AML-193 (cell line): ENCODE results near the gene GATAD2B.

ENCODE experiments used
- DNase-seq, 2 experiments: peaks; one replicate each; lab custom pipeline; 2025; lab: John Stamatoyannopoulos, UW

Gene GATAD2B

DNA sequence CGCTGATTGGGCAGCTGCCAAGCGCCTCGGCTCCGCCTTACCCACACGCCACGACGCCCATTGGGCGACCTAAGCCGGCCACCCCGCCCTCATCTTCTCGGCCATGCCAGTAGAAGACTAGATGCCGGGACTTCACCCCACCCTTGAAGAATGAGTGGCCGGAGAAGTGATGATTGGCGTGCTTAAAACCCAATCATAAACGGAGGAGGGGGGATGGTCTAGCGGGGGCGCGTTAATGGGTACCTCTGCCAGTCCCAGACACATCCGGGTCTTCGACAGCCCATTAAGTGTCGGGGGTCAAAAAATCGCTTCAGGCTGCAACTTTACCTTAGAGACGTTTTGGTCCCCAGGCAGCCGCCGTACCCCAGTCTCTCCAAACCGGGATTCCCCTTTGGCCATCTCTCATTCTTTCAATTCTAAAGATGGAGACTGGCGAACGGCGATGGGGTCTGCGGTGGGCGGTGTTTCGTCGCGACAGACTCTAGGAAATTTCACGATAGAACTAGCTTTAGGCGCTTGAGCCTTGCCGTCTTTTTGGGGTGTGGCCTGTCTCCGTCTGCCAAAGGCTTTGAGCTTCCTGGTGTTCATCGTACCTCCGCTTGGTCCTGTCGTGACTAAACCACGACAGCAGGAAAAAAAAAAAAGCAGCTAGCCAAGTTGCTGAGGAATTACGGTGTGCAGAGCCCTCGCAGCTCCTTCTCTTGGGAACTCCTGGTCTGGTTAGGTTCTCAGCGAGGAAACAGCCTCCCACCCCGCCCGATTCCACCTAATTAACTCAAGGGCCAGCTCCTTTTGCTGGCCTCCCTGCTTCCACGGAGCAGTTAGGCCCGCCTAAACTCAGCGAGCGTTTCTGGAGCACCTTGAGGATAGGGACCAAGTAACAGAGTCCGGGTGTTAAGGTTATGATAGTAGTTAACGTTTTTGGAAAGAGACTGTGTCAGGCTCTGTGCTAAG lies at the start of gene GATAD2B:
Gene GATAD2B (minus strand): TSS at position 1 of the 954 bp plus-strand sequence. CDS start 94,625 bp downstream, outside the sequence.
- DNase-seq: peak; percentile 99

DNA sequence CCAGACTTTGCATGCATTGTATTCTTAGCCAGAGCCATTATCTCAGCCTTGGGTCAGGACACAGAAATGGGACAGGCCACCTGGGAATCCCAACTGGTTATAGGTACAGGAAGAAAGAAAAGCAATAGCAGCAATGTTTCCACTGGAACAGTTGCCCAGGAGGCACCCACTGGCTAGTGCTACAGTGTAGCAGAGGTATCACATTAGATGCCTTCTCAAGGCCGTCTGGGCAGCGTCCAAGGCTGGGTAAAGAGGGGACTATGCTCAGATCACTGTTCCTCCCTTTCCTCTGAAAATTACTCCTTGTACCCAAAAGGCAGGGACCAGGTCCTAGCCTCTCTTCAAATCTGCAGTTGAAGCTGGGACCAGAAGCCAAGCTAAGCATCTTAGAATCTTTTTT lies 47.6 kb upstream of the GATAD2B start:
- DNase-seq: no peak

DNA sequence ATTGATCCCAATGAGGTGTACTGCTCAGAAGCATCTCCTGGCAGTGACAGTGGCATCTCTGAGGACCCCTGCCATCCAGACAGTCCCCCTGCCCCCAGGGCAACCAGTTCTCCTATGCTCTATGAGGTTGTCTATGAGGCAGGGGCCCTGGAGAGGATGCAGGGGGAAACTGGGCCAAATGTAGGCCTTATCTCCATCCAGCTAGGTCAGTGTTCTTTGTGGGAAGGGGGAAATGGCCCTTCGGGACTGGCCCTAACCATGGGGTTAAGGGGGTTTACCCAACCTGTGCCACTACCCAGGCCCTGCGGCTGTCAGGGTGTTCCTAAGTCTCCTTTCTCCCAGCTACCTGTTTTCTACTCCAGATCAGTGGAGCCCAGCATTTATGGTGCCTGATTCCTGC lies 46.2 kb upstream of the GATAD2B start:
- no peak for DNase-seq

DNA sequence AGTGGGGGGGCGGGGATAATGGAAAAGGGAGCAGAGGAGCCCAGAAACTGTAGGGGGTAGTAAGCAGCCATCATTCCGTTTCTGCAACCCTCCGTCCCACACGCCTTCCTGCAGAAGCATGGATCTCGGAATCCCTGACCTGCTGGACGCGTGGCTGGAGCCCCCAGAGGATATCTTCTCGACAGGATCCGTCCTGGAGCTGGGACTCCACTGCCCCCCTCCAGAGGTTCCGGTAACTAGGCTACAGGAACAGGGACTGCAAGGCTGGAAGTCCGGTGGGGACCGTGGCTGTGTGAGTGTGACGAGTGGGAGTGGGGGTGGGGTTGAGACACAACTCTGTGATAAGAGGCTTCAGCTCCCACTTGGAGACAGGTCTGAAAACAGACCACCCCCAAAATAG lies 45.6 kb upstream of the GATAD2B start:
- DNase-seq: no peak

DNA sequence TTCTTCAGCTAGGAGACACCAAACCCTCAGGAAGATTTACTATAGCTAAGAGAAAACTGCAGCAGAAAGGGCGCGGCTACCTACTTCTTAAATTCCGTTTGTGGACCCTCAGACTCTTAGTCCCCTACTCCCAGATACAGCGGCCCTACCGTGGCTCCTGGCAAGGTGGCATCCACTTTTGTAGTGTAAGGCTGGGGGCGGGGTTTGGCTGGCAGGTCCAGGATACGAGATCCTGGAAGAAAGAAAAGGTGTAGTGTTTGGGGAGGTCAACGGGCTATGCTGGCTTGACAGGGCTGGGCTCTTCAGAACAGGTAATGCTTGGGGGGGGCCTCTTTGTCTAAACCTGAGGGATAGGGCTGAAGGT lies 45.2 kb upstream of the GATAD2B start:
- no peak for DNase-seq

DNA sequence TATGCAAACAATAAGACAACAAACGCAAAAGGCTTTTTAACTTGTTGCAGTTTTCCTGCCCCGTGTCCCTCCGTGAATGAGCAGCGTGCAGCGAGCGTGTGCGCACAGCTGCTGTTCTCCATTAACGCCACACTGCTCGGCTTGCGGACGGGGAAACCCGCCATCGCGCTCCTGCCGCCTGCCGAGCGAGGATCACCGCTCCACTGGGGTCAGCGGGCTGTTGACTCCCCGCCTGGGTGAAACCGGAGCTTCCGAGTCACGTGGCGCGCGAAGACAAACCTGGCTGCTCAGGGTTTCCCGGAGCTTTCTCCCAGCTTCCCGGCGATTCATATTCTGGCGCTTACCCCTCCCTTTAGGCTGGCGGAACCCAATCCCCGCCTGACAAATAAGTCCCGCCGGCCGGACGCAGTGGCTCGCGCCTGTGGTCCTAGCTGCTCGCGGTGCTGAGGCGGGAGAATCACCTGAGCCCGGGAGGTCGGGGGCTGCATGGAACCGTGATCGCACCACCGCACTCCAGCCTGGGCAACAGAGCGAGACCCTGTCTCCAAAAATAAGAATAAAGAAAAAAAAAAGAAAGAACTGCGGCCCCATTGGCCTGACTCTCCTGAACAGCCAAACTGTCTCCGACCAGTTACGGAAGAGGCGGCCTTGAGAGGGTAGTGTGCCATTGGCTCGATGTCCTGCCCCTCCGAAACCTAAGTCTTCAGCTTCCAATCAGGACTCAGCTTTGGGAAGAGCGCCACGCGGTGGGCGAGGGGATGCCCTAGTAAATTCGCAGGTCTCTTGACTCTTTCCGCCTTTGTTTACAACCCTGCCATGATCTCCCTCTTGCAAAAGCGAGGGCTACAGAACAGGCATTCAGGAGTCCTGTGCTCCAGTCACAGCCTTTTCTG lies 44.6 kb upstream of the GATAD2B start, which contains the start of gene CREB3L4:
Gene CREB3L4 (plus strand): TSS at position 796 of the 893 bp plus-strand sequence. CDS start 624 bp downstream, outside the sequence.
- peak; percentile 95 to 97 for DNase-seq

DNA sequence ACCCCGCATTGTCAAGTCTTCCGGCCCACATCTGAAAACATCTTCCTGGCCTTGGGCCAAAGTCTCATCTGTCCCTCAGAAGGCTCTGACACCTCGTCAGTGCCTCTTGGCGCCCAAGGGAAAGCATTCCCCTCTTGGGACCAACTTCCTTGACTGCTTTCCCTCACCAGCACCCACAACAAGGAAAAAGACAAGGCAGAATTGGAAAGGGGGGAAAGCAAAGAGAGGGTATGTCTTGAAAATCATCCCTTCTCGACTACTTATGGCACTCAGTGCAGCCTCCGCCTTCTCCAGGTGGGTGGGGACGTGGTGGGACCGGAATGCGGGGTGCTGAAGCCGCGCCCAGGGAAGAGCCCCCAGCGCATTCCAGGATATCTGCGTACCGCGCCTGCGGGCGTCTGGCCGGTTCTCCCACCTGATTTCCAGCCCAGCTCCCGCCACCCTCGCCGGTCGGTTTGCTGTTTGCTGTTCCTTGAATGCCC lies 41.1 kb upstream of the GATAD2B start:
- no peak for DNase-seq

DNA sequence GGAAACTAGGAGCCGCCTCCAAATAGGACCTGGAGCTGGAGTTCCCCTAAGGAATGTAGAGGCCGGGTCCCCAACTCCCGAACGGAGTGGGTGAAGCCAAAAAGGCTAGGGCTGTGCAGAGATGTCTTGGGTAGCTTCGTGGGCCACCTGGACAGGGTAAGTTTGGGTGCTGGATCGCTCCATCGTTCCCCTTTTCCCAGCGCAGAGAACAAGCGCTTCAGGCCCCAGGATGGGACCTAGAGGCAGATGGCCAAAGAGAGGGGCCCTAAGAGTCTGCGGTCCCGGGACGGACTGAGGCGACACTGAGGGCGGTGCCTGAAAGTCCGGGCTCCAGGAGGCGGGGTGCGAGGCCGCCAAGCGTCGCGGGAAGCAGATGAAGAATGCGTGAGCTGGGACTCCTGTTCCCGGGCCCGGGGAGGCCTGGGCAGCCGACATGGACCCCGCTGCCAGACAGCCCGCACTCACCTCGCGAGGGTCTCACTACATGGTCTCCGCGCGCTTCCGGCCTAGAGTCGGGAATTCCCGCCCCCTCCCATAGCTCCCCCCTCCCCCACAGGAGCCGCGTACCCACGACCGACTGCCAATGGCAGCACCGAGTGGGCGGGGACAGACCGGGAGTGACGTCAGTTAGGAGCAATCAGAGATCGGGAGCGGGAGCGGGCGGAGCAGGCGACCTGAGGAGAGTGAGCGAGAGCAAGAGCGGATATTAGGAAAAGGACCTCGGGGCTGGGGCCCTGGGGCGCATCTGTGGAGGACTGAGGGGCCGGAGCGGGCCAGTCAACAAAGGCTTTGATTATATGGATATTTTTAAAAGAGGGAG lies 40.5 kb upstream of the GATAD2B start, which contains the start of gene SLC39A1:
Gene SLC39A1 (minus strand): TSS at position 508 of the 820 bp plus-strand sequence. CDS start 822 bp downstream, outside the sequence.
- peak; percentile 85 to 88 for DNase-seq

DNA sequence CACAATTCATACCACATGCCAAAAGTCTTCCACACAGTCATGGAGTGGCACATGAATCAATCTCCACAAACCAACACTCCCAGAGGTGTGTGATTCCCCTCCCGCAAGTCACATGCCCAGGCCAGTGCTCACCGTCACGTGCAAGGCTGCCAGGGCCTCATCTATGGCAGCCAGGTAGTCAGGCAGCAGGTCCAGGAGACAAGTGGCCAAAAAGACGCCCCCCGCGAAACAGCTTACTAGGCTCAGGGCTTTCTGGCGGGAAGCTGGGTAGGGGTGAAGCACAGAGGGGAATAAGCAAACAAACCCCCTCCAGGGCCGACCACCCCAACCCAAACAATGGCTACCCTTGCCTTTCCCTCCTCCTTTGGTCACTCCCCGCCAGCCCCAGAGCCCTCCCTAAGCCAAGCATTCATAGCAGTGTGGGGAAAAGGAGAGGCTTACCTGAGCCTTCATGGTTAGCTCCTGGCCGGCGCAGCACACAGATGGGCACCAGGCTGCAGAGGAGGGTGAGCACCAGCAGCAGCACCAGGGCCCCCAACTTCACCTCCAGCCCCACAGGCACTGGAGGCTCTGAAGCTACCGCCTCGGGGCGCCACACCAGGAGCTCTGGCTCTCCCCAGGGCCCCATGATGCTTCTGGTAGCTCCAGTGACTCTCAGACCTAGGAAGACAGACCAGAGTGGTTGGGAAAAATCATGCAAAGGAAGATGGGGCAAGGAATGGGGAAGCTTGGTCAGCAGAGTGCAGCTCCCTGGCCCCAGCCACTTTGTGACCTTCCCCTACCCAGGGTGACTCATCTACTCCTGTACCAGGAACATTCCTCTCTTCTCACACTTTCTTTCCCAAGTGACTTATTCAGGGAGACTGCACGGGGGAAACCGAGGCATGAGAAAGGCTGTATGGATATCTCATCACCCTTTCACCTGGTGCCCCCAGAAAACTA lies 39.6 kb upstream of the GATAD2B start:
- peak in 1 of 2 experiments; percentile 14 for DNase-seq

DNA sequence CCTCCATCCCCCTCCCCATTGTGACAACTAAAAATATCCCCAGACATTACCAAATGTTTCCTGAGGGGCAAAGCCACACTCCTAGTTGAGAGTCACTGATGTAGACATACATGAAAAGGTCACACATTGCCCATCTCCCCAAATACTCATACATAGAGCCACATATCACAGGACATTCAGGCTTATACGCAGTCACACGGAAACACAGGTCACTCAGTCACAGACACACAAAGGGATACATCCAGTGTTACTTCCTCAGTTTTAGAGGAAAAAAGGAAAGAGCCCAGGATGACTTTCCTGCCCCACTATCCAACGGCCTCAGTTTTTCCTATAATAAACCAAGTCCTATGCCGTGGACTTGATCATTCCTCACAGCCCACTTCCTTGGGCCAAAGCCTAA lies 38.6 kb upstream of the GATAD2B start:
- no peak for DNase-seq

DNA sequence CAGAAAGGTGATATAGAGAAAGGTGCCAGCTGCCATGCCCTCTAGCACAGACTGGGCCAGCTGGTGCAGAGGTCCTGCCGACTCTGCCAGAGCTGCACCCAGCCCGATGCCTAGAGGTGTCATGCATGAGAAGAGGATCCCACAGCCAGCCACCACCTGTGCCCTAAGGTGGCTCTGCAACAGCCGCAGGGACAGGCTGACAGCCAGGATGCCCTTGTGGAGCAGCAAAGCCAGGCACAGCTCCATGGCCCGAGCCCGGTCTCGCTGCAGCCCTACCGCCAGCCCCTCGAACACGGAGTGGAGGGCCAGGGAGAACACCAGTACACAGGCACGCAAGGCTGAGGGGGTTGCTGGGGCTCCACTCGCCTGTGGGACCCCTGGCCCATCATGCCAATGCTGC lies 37.4 kb upstream of the GATAD2B start:
- DNase-seq: no peak

DNA sequence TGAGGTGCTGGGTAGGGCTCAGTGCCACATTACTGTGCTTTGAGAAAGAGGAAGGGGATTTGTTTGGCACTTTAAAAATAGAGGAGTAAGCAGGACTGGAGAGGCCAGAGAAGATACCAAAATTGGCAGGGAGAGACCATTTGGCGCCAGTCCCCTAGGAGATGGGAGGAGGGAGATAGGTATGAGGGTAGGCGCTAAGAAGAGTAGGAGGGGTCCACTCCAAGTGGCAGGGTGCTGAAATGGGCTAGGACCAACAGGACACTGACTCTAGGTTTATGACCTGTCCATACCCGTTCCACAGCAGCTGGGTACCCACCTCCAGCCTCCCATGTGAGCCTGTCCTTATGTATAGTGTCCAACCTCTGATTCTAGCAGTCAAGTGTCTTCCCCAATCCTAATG lies 36.7 kb upstream of the GATAD2B start:
- DNase-seq: no peak

DNA sequence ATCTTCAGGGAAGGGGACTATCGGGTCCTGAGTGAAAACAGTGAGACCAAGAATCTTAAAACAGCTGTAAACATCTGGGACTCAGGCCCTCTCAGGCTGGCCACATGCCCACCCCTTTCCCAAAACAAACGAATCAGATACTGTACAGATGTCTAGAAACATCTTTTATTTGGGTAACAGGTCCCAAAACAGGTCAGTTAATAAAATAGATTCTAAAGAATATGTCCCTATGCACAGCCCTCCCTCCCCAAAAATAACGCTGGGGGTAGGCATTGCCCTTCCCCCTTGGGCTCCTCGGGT lies 36.1 kb upstream of the GATAD2B start:
- no peak for DNase-seq

DNA sequence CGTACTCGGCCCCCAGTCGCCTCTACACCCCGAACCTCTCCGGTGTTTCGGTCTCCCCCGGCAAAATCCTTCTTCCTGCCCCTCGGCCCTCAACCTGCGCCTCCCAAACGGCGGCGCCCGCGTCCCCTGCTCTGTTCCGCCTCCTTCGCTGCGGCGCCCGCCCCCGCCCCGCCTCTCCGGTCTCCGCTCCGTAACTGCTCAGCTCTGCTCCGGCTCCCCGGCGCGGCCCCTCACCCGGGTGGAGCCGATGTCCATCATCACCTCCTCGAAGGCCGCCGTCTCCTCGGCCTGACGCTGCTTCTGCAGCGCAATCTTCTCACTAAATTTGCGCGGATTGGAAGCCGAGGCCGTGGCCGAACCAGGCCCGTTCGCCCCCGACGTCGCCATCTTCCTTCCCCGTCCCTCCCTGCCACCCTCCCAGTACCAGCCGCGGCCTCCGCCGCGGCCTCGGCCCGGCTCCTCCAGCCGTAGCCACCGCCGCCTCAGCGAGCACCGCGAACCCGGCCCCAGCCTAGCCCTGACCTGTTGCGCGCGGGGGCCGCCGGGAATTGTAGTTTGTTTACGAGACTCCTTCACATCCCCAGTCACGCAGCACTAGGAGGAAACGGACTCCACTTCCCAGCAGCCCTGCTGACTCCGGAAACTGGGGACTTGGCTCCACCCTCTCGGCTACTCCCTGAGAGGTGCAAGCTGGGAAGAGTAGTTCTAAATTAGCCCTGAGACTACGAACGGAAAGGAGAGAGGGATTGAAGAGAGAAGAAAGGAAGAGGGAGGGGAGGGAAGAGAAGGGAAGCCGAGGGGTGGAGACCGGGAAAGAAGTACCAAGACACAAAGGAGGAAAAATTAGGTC lies 35.6 kb upstream of the GATAD2B start, which contains the start of gene CRTC2:
Gene CRTC2 (minus strand): TSS at position 502 of the 850 bp plus-strand sequence. CDS start 115 bp downstream, at position 387.
- peak; percentile 96 to 98 for DNase-seq

DNA sequence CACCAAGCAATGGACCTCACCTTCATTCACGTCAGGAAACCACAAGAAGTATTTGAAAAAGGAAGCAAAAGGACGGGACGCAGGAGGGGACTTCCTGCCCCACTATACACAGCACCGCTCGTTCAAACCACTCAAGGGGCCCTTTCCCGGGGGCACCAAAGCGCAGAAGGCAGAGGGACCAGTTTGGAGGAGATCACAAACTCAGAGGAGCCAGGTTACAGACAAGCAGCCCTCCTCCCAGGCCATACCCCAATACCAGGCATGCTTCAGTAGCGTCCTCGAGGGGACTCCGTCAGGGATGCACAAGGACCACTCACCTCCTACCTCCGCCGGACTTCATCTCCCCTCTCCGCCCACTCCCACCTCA lies 35.0 kb upstream of the GATAD2B start:
- peak in 1 of 2 experiments; percentile 30 for DNase-seq

DNA sequence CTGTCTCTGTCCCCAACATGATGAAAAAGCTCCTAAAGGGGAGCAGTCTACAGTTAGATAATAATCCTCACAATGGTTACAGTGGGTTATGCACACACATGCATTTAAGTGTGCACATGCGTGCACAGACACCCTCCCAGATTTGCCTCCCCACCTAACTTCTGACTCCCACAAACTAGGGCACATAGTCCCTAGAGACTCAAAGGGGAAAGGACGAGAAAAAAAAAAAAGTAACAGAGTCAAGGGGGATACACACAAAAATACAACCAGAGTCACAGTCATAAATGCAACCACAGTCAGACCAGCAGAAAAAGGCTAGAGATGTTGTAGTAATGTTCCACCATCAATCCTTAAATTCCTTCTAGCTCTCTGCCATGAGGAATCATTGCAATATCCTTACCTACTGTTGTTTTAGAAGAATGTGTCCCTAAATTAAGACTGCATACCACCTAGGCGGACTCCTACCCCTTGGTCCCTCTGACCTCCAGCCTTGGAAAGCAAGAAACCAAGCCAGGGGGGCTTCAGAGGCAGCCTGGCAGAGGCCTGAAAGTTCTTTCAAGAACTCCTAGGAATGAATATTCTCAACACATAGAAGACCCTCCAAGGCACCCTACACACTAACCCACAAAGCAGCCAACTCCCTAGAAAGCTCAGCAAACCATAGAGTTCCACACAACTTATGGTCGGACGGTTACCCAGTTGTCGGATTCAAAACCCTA lies 34.4 kb upstream of the GATAD2B start:
- DNase-seq: no peak

DNA sequence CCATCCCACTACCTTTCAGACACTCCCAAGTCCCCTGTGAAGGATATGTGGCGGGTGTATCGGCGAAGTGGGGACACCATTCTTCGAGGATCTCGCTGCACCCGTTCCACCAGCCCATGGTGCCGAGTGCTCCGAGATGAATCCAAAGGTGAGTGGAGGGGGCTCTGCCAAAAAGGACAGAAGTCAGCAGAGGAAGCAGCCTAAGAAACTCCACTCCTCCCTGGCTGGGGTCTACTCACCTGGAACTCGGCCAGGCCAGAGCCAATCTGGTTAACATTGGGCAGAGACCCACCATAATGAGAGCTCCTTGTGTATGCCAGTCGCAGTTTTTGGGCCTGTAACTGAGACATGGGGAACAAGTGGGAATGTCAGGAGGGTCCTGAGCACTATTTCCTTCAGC lies 32.1 kb upstream of the GATAD2B start:
- no peak for DNase-seq

DNA sequence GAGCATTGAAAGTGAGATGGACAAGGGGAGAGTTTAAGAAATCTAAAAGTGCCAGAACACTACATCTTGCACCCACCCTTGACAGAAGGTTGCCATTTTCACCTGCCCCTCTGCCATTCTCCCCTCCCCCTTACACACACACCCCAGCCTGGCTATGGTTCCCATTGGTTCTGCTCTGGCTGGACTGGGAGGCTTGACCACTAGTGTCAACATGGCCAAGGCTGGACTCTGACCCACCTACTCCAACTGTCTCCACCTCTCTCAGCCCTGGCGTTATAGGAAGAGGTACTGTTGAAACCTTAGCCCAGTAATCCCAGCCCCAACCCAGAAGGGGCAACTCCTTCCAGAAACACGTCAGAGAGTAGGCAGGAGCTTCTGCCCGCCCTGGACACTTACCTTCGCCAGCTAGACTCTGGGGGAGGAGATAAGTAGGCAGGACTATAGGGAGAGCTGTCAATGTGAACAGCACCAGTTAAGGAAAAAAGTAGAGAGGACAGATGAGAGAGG lies 31.1 kb upstream of the GATAD2B start:
- no peak for DNase-seq

DNA sequence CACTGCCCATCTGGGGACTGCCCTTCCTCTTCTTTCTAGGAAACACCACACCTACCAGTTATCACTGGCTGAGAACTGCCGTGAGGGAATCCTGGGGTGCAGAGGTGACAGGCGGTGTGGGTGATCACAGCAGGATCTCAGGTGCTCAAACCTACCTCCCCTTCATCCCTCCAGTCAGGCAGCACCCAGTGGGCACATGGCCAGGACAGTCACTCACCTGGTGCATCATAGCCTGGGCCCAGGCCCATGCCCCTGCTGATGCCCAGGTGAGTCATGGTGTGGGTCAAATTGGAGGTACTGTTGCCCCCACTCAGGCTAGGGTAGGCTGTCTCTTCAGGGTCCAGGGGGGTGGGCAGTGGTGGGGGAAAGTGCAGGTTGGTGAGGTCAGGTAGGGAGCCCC lies 29.0 kb upstream of the GATAD2B start:
- DNase-seq: no peak
